Cerebellar cortex (tissue), 1 donor: ENCODE results near the gene FSTL5.

Source experiments
- DNase-seq: peaks from one replicate; pipeline ENCODE4 v3.0.0-alpha.2; 2015; ENCODE audit warnings: low spot score

Gene FSTL5

GRCh38 chr4:161937596-161937995 is 226.2 kb downstream of the FSTL5 start:
- DNase-seq, result no peak

- DNase-seq, result peak; percentile 87
Observed at GRCh38 chr4:161936625-161937550, 226.9 kb downstream of the FSTL5 start.

GRCh38 chr4:161931089-161931488 is 232.7 kb downstream of the FSTL5 start:
- no peak for DNase-seq

GRCh38 chr4:161929956-161930355 is 233.8 kb downstream of the FSTL5 start:
- peak; percentile 46 for DNase-seq

GRCh38 chr4:161926033-161926828 is 237.6 kb downstream of the FSTL5 start:
- no peak for DNase-seq

GRCh38 chr4:161920304-161921052 is 243.3 kb downstream of the FSTL5 start:
- peak; percentile 80 for DNase-seq

- DNase-seq, result peak; percentile 98
Observed at GRCh38 chr4:161919442-161920220, 244.2 kb downstream of the FSTL5 start.

GRCh38 chr4:161916035-161916434 is 247.8 kb downstream of the FSTL5 start:
- no peak for DNase-seq

GRCh38 chr4:161907590-161907955 is 256.2 kb downstream of the FSTL5 start:
- no peak for DNase-seq

GRCh38 chr4:161906836-161907589 is 256.8 kb downstream of the FSTL5 start:
- DNase-seq, result no peak

- no peak for DNase-seq
Observed at GRCh38 chr4:161900110-161900509, 263.7 kb downstream of the FSTL5 start.

- no peak for DNase-seq
Observed at GRCh38 chr4:161894493-161895167, 269.2 kb downstream of the FSTL5 start.

- DNase-seq, result no peak
Observed at GRCh38 chr4:161894014-161894413, 269.8 kb downstream of the FSTL5 start.

- DNase-seq, result no peak
Observed at GRCh38 chr4:161893566-161893965, 270.2 kb downstream of the FSTL5 start.

GRCh38 chr4:161892951-161893350 is 270.8 kb downstream of the FSTL5 start:
- no peak for DNase-seq

- DNase-seq, result no peak
Observed at GRCh38 chr4:161883157-161883556, 280.6 kb downstream of the FSTL5 start.

GRCh38 chr4:161881370-161881769 is 282.4 kb downstream of the FSTL5 start:
- DNase-seq, result no peak

GRCh38 chr4:161869511-161869910 is 294.3 kb downstream of the FSTL5 start:
- peak; percentile 84 for DNase-seq

GRCh38 chr4:161856711-161857326 is 307.0 kb downstream of the FSTL5 start:
- DNase-seq, result no peak

- DNase-seq, result no peak
Observed at GRCh38 chr4:161850631-161851030, 313.2 kb downstream of the FSTL5 start.
